CD14-positive monocyte (primary cell): ENCODE results near the gene RELCH. TPM values are rescaled to one million over a fixed set of nuclear protein-coding genes. Genes with fewer than 3 reads are reported as not detected.
A peak's percentile ranks its signal among the peaks of the same experiment; 100 is the strongest.

Experiments
- DNase-seq, 3 donors: peaks; one replicate each; pipeline ENCODE4 v3.0.0-alpha.2; 2011 to 2022
- H2AFZ ChIP-seq: 2 replicates; pipeline ENCODE4 v1.6.0; 2012; ENCODE audit warnings: mild to moderate bottlenecking, low read depth, low read length, inconsistent platforms; ENCODE audit not compliant: insufficient read depth, poor library complexity, severe bottlenecking
- H3K27ac ChIP-seq, 2 donors: 1 replicate in 1 of 2; 2 replicates in 1 of 2; pipeline ENCODE4 v1.5.1; 2012 to 2013; ENCODE audit warnings: low read length in 2 of 2, control low read depth in 1 of 2, inconsistent platforms in 1 of 2, low read depth in 1 of 2, mild to moderate bottlenecking in 1 of 2
- H3K27me3 ChIP-seq, 2 donors: one replicate each; pipeline versions ENCODE4 v1.6.0 to v1.6.1; 2011 to 2013; ENCODE audit warnings: low read length in 2 of 2; ENCODE audit not compliant: control insufficient read depth in 2 of 2, insufficient read depth in 2 of 2
- H3K36me3 ChIP-seq, 2 donors: replicated peaks in 1 of 2; 1 replicate in 1 of 2; 2 replicates in 1 of 2; pipeline versions ENCODE4 v1.5.1 to v1.6.1; 2012 to 2013; ENCODE audit warnings: low read length in 2 of 2, control low read depth in 1 of 2, inconsistent platforms in 1 of 2, mild to moderate bottlenecking in 1 of 2; ENCODE audit not compliant: insufficient read depth in 2 of 2, control insufficient read depth in 1 of 2
- H3K4me1 ChIP-seq, 2 donors: 1 replicate in 1 of 2; 2 replicates in 1 of 2; pipeline versions ENCODE4 v1.5.1 to v1.6.1; 2012 to 2013; ENCODE audit warnings: low read length in 2 of 2, control low read depth in 1 of 2, inconsistent platforms in 1 of 2, mild to moderate bottlenecking in 1 of 2, moderate library complexity in 1 of 2; ENCODE audit not compliant: insufficient read depth in 2 of 2, control insufficient read depth in 1 of 2
- H3K4me2 ChIP-seq: replicated peaks from 2 replicates; pipeline ENCODE3; 2012; ENCODE audit warnings: low read length, moderate library complexity, mild to moderate bottlenecking; ENCODE audit not compliant: poor library complexity, severe bottlenecking; ENCODE audit errors: extremely low read depth
- H3K4me3 ChIP-seq, 3 experiments: fragments of 200-600 bp in 1 of 3; sonication (generic) in 1 of 3; replicated peaks in 1 of 3; 1 replicate in 2 of 3; 2 replicates in 1 of 3; pipeline ENCODE4 v1.5.1; 2011 to 2013; ENCODE audit warnings: low read length in 3 of 3, mild to moderate bottlenecking in 3 of 3, control low read depth in 2 of 3, low read depth in 2 of 3, inconsistent platforms in 1 of 3, moderate library complexity in 1 of 3
- H3K79me2 ChIP-seq: 2 replicates; pipeline ENCODE4 v1.6.0; 2012; ENCODE audit warnings: mild to moderate bottlenecking, control low read depth, inconsistent platforms, low read length, moderate library complexity; ENCODE audit not compliant: insufficient read depth
- H3K9ac ChIP-seq: 2 replicates; pipeline ENCODE4 v1.6.0; 2017; ENCODE audit warnings: low read length, mild to moderate bottlenecking; ENCODE audit not compliant: insufficient read depth, poor library complexity, severe bottlenecking
- H3K9me3 ChIP-seq, 2 donors: replicated peaks in 1 of 2; 1 replicate in 1 of 2; 2 replicates in 1 of 2; pipeline versions ENCODE4 v1.5.1 to v1.6.1; 2012 to 2013; ENCODE audit warnings: low read length in 2 of 2, control low read depth in 1 of 2; ENCODE audit not compliant: control insufficient read depth in 1 of 2, insufficient read depth in 1 of 2
- H4K20me1 ChIP-seq: 2 replicates; pipeline ENCODE4 v1.6.0; 2012; ENCODE audit warnings: mild to moderate bottlenecking, low read length, control low read depth, moderate library complexity; ENCODE audit not compliant: insufficient read depth
- H3K27ac Mint-ChIP-seq, 7 donors: one replicate each; pipeline ENCODE4 v1.8.0; 2020; ENCODE audit warnings: mild to moderate bottlenecking in 7 of 7, mixed read lengths in 7 of 7, moderate library complexity in 6 of 7, inconsistent platforms in 2 of 7
- H3K27me3 Mint-ChIP-seq, 3 donors: one replicate each; pipeline ENCODE4 v1.8.0; 2021 to 2022; ENCODE audit warnings: low read depth in 3 of 3, mild to moderate bottlenecking in 3 of 3, mixed read lengths in 3 of 3, moderate library complexity in 3 of 3, inconsistent platforms in 1 of 3
- H3K36me3 Mint-ChIP-seq, 2 donors: one replicate each; pipeline ENCODE4 v1.8.0; 2020; ENCODE audit warnings: mixed read lengths in 2 of 2, inconsistent platforms in 1 of 2, mild to moderate bottlenecking in 1 of 2
- H3K4me1 Mint-ChIP-seq: one replicate; pipeline ENCODE4 v1.8.0; 2020; ENCODE audit warnings: mild to moderate bottlenecking, mixed read lengths
- H3K4me3 Mint-ChIP-seq, 2 donors: one replicate each; pipeline ENCODE4 v1.8.0; 2020; ENCODE audit warnings: mild to moderate bottlenecking in 2 of 2, mixed read lengths in 2 of 2, moderate library complexity in 1 of 2
- H3K9me3 Mint-ChIP-seq, 7 donors: one replicate each; pipeline ENCODE4 v1.8.0; 2020 to 2022; ENCODE audit warnings: mixed read lengths in 7 of 7, mild to moderate bottlenecking in 6 of 7, moderate library complexity in 6 of 7, inconsistent platforms in 2 of 7
- CTCF ChIP-seq: fragments of 200-600 bp; IDR thresholded peaks from one replicate; pipeline ENCODE4 v1.8.0; 2022; ENCODE audit warnings: antibody characterized with exemption, mild to moderate bottlenecking
- WGBS: methylation state at CpG from one replicate; pipeline ENCODE4 v1.1.5; 2013; ENCODE audit warnings: missing lambda C conversion rate; ENCODE audit not compliant: insufficient coverage; 5-methylcytosine and 5-hydroxymethylcytosine counted together
- intact Hi-C, 2 donors: fragments of 100-400 bp; cut with micrococcal nuclease; formaldehyde crosslinking; loops; one replicate each; pipeline versions ENCODE4 v1.15.0 to v1.15.1; 2023
- polyA plus RNA-seq, 3 donors: library from polyadenylated mRNA; depleted of rRNA in 1 of 3; unstranded in 2 of 3; stranded (reverse) in 1 of 3; fragments of 300-500 nt in 2 of 3; fragments of >200 nt in 1 of 3; fragmentation: Illumina TruSeq in 2 of 3; gene quantifications; 1 replicate in 2 of 3; 2 replicates in 1 of 3; pipeline ENCODE4 v1.2.3, GENCODE V29; 2012 to 2021

The RELCH gene
- polyA plus RNA-seq, 3 donors: 3.8 to 30.4 (median 4.9) TPM

- Histone ChIP-seq H3K36me3 (no peaks in the 10 kb centered on the region), H3K27me3 (no peaks in the 10 kb centered on the region), H3K27ac (peak overlapping the region in 1 of 2 donors; percentile 6), H3K9me3 (no peaks in the 10 kb centered on the region), H3K9ac (no peak overlapping the region), H3K4me1 (peaks cover 0 to 6% of the 10 kb centered on the region in 2 donors), H2AFZ (no peak overlapping the region), H3K79me2 (peaks cover 99% of the 10 kb centered on the region), H3K4me2 (no peak overlapping the region), H4K20me1 (peaks cover 98% of the 10 kb centered on the region), H3K4me3 (no peak overlapping the region)
- intact Hi-C loops: no loop called here
- no peak for DNase-seq
- H3K4me1 Mint-ChIP-seq: peaks cover 23% of the 10 kb centered on the region
- H3K27me3 Mint-ChIP-seq: no peaks in the 10 kb centered on the region
- no peak overlapping the region for H3K4me3 Mint-ChIP-seq
- no peaks in the 10 kb centered on the region for H3K9me3 Mint-ChIP-seq
- peaks cover 0 to 9% of the 10 kb centered on the region in 2 donors for H3K36me3 Mint-ChIP-seq
- WGBS: no CpG with 5 or more reads among the region's 2 CpGs
- no peak for TF ChIP-seq CTCF
- no peak overlapping the region for H3K27ac Mint-ChIP-seq
Observed at GRCh38 chr18:62198259-62198658, 11.2 kb downstream of the RELCH start.

- H3K9me3 ChIP-seq: no peaks in the 10 kb centered on the region
- no CpG with 5 or more reads among the region's 2 CpGs for WGBS
Observed at GRCh38 chr18:62199629-62200028, 12.6 kb downstream of the RELCH start.

More at GRCh38 chr18:62199629-62200028, 12.6 kb downstream of the RELCH start:
- no peak for DNase-seq
- no peak overlapping the region for H3K27ac Mint-ChIP-seq
- H3K27me3 ChIP-seq: no peaks in the 10 kb centered on the region
- no peaks in the 10 kb centered on the region for H3K9me3 Mint-ChIP-seq
- H3K9ac ChIP-seq: no peak overlapping the region
- no peaks in the 10 kb centered on the region for H3K36me3 ChIP-seq
- peaks cover 0 to 9% of the 10 kb centered on the region in 2 donors for H3K36me3 Mint-ChIP-seq
- no peak overlapping the region for H3K27ac ChIP-seq
- peaks cover 98% of the 10 kb centered on the region for H3K79me2 ChIP-seq
- H3K27me3 Mint-ChIP-seq: no peaks in the 10 kb centered on the region
- H3K4me1 Mint-ChIP-seq: peaks cover 16% of the 10 kb centered on the region
- H3K4me3 ChIP-seq: no peak overlapping the region
- H4K20me1 ChIP-seq: peaks cover 95% of the 10 kb centered on the region
- intact Hi-C loops: no loop called here
- TF ChIP-seq CTCF: no peak
- no peak overlapping the region for H3K4me3 Mint-ChIP-seq
- H2AFZ ChIP-seq: no peak overlapping the region
- no peak overlapping the region for H3K4me2 ChIP-seq
- peaks cover 0 to 4% of the 10 kb centered on the region in 2 donors for H3K4me1 ChIP-seq
